WERI-Rb-1 (cell line): ENCODE measurements around the gene VMP1.

Experiments used
- DNase-seq: peaks from one replicate; pipeline ENCODE4 v3.0.0-alpha.2; 2020
- H3K27ac ChIP-seq: fragments of 250-450 bp; sonication (Bioruptor Pico); 2 replicates; pipeline ENCODE4 v1.5.1; 2020; ENCODE audit warnings: mild to moderate bottlenecking, moderate library complexity
- H3K27me3 ChIP-seq: fragments of 250-450 bp; sonication (Bioruptor Pico); 2 replicates; pipeline ENCODE4 v1.5.1; 2021; ENCODE audit warnings: mild to moderate bottlenecking, low read depth, moderate library complexity; ENCODE audit not compliant: insufficient read depth, severe bottlenecking
- H3K36me3 ChIP-seq: fragments of 250-450 bp; sonication (Bioruptor Pico); 2 replicates; pipeline ENCODE4 v1.5.1; 2020; ENCODE audit warnings: mild to moderate bottlenecking, moderate library complexity
- H3K4me3 ChIP-seq: 2 replicates; pipeline ENCODE4 v1.5.1; 2011; ENCODE audit warnings: low read depth, mild to moderate bottlenecking, control low read depth, low read length
- H3K9me3 ChIP-seq: fragments of 250-450 bp; sonication (Bioruptor Pico); 2 replicates; pipeline ENCODE4 v1.5.1; 2021; ENCODE audit warnings: mild to moderate bottlenecking, moderate library complexity; ENCODE audit not compliant: severe bottlenecking
- CTCF ChIP-seq: IDR thresholded peaks from 2 replicates; pipeline ENCODE4 v1.5.1; 2011; ENCODE audit warnings: low read depth, mild to moderate bottlenecking, control low read depth, inconsistent platforms, low read length

Gene VMP1

GRCh38 chr17:59696682-59697277 lies 10.7 kb upstream of the VMP1 start:
- Histone ChIP-seq H3K27ac (no peak overlapping the region; the same call in 1 of the 2 replicates), H3K4me3 (no peak overlapping the region), H3K9me3 (no peaks in the 10 kb centered on the region), H3K27me3 (no peaks in the 10 kb centered on the region), H3K36me3 (peaks cover 87% of the 10 kb centered on the region)
- TF ChIP-seq CTCF: no peak
- DNase-seq: no peak

- no peak for DNase-seq
- Histone ChIP-seq H3K4me3 (no peak overlapping the region), H3K36me3 (peaks cover 85% of the 10 kb centered on the region), H3K27ac (no peak overlapping the region), H3K27me3 (no peaks in the 10 kb centered on the region), H3K9me3 (no peaks in the 10 kb centered on the region)
- TF ChIP-seq CTCF: no peak
These were observed 9.3 kb upstream of the VMP1 start for GRCh38 chr17:59698143-59698542.

GRCh38 chr17:59699218-59699617 lies 8.2 kb upstream of the VMP1 start:
- no peak for DNase-seq
- Histone ChIP-seq H3K4me3 (no peak overlapping the region), H3K9me3 (no peaks in the 10 kb centered on the region), H3K27ac (no peak overlapping the region), H3K27me3 (no peaks in the 10 kb centered on the region), H3K36me3 (peaks cover 83% of the 10 kb centered on the region)
- TF ChIP-seq CTCF: no peak

- H3K36me3 ChIP-seq: peaks cover 83% of the 10 kb centered on the region
- H3K4me3 ChIP-seq: no peak overlapping the region
- no peak for TF ChIP-seq CTCF
- H3K27ac ChIP-seq: no peak overlapping the region
- no peaks in the 10 kb centered on the region for H3K27me3 ChIP-seq
- DNase-seq: no peak
- H3K9me3 ChIP-seq: no peaks in the 10 kb centered on the region
These were observed 7.7 kb upstream of the VMP1 start for GRCh38 chr17:59699786-59700185.

- no peaks in the 10 kb centered on the region for H3K9me3 ChIP-seq
- H3K27me3 ChIP-seq: no peaks in the 10 kb centered on the region
- H3K36me3 ChIP-seq: peaks cover 66% of the 10 kb centered on the region
- TF ChIP-seq CTCF: no peak
- DNase-seq: no peak
- H3K27ac ChIP-seq: no peak overlapping the region
- H3K4me3 ChIP-seq: no peak overlapping the region
These were observed 5.2 kb upstream of the VMP1 start for GRCh38 chr17:59702304-59702703.

GRCh38 chr17:59707971-59708430 lies 547 bp downstream of the VMP1 start:
- no peaks in the 10 kb centered on the region for H3K9me3 ChIP-seq
- TF ChIP-seq CTCF: no peak
- peak overlapping the region; percentile 74 for H3K27ac ChIP-seq
- H3K4me3 ChIP-seq: peak overlapping the region; percentile 85
- H3K27me3 ChIP-seq: no peaks in the 10 kb centered on the region
- peaks cover 21% of the 10 kb centered on the region for H3K36me3 ChIP-seq
- no peak for DNase-seq
